Ammon's horn (tissue), 1 donor: ENCODE data around the gene OSBP2.

Source experiments
- DNase-seq: peaks from one replicate; pipeline ENCODE4 v3.0.0-alpha.2; 2016; ENCODE audit warnings: low spot score

Gene OSBP2

GRCh38 chr22:30810105-30810504 is 115.4 kb downstream of the OSBP2 start:
- no peak for DNase-seq

- no peak for DNase-seq
These were observed 119.3 kb downstream of the OSBP2 start for GRCh38 chr22:30813936-30814335.

DNA sequence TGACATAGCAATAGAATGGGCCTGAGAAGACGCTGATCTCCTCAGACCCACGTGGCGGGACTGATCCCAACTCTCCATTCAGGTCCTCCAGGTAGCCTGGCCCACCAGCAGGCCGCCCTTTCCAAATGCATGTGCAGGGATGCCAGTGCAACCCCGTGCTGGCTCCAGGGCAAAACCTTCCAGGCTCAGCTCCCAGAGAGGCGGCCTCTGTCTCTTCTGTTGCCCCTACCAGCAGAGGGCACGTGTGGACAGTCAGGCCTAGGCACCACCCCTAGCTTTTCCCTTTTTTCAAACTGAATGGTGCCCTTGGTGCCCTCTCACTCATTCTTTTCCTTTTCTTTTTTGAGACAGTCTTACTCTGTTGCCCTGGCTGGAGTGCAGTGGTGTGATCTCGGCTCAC is 121.7 kb downstream of the OSBP2 start:
- no peak for DNase-seq

DNA sequence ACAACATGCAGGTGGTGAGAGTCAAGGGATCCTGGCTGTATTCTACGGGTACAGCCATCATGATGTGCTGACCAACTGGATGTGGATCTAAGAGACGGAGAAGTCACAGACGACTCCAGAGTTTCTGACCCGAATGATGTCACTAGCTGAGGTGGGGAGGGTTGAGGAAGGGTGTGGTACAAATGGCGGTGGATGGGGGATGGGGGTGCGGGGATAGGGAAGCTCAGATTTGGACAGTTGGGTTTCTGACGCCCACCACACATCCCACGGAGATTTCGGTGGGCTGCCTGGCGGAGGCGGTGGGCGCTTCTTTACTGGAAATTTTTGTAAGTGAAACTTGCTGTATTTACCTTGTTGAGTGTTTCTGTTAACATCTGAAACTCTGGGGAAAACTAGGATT is 126.7 kb downstream of the OSBP2 start:
- no peak for DNase-seq

DNA sequence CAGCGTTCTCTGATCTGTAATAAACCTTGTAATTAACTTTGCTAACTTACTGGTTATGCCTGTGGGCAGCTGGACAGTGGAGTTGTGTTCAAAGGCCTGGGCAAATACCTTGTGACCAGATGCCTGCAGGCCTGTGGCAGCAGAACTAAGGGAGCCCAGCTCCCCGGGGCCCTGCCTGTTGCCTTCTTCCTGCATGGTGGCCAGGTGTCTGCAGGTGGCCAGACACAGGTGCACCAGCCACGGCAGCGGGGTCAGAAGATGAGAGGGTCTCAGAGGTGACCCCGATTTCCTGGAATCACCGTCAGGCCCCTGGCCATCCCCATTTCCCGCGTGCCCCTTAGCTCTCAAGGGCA is 127.2 kb downstream of the OSBP2 start:
- DNase-seq = no peak

GRCh38 chr22:30822216-30823014 is 127.7 kb downstream of the OSBP2 start:
- no peak for DNase-seq

GRCh38 chr22:30823015-30823370 is 128.3 kb downstream of the OSBP2 start:
- no peak for DNase-seq

DNA sequence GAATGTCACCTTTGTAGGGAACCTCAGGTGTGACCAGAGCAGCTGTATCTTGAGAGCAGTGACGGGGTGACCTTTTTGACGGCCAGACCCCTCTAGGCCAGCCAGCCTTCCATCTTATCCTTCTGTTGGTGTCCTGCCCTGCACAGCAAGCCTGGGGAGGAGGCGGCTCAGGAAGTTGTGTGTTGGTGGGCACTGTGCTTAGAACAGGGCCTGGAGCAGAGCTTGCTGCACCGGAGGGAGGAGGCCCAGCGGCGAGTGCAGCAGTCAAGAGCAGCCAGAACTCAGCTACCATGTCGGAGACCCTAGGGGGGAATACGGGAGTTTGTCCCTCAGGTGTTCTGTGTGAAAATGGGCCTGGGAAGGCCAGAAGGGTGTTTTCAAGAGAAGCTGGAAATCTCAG is 129.4 kb downstream of the OSBP2 start:
- DNase-seq = no peak

DNA sequence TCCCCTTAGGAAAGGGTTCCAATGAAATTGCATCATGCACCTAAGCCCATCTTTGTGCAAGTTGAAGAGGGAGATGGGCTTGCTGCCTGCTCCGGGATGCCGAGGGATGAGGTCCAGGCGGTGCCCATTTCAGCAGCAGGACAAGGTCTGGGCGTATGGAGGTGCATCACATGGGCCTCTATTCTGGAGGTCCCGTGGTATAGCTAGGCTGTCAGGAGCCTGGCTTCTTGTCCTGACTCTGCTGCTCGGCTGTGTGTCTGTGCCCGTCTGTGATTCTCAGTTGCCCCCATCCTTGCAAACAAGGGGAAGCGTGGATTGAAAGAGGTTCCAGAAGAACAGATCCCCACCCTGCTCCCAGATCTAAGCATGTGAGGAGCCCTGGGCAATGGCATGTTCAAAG is 130.0 kb downstream of the OSBP2 start:
- no peak for DNase-seq

- no peak for DNase-seq
These were observed 131.2 kb downstream of the OSBP2 start for GRCh38 chr22:30825711-30826505.

DNA sequence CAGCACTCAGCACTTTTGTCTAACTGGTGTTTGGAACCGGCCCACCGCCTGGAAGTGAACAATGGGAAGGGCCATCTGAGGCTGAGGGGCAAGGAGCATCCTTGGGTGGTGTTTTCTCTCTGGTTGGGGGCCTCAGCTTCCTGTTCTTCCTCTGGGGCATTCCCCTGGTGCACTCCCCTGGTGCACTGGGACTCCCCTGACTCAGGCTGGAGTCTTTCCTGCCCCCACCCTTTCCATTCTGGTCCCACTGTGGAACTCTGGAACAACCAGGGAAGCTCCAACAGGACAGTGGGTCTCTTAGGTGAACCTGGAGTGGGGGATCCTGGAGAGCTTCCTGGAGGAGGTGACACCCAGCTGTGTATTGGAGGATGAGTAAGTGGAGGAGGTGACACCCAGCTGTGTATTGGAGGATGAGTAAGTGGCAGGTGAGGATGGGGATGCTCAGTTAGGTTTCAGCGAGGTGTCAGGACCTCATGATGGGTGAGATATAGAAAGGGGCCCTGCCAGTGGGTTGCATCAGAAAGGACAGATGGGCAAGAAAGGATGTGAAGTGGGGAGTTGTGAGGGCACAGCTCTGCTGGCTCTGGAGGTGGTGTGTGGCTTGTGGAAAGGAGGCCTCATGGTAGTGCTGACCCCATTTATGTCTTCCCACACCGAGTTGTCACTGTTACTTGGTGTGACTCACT is 132.1 kb downstream of the OSBP2 start:
- no peak for DNase-seq

DNA sequence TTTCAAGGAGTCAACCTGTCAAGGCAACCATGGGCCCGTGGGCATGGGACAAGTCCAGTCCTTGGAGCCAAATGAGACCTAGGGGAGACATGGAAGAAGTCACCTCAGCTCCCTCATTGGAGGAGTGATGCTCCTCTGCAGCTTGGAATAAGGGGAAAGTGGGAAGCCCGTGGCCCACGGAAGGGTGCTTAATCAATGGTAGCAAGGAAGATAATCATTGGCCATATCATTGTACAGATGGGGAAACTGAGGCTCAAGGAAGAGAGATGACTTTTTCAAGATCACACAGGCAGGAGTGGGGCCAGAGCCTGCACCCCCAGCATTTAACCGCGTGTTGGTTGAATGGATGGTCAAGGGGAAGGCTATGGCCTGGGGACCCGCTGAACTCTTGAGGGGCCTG is 133.0 kb downstream of the OSBP2 start:
- DNase-seq = no peak

DNA sequence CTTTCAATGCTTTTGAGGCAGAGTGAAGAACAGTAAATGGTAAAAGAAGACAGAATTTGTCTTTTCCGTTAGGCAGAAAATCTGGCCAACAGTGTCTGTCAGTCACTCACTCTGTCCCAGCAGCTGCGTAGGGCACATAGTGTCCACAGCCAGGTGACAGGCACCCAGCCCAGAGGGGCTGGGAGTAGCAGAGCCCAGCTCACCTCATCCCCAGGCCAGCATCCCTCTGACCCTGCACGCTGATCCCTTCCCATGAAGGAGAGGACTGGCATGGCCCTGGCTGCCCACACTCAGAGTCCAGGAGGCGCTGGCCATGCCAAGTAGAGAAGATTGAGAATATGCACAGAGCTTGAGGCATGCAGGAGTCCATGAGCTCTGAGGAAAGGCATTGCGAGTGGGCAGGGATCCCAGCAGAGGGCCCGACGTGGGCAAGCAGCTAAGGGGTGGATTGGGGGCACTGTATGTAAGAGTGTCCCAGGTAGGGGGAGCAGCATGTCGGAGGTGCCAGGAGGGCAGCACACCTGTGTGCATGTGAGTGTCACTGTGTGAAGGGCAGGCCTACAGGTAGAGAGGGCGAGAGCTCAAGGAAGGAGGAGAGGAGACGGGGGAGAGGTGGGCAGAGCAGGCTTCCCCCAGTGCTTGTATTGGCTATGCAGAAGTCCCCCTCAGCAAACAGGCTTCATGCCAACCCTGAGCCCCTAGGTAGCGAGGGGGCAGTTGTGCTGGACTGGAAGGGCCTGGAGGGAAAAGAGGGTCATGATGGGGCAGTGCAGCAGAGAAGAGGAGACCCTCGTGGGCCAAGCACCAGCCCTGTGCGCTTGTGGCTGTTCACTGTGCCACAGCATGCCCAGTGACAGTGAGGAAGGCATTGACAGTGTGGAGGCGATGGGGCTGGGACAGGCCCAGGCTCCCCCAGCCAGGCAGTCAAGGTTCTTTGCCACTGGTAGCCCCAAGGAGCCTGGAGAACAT is 133.8 kb downstream of the OSBP2 start:
- no peak for DNase-seq

- no peak for DNase-seq
These were observed 135.4 kb downstream of the OSBP2 start for GRCh38 chr22:30829901-30830550.

- no peak for DNase-seq
These were observed 136.2 kb downstream of the OSBP2 start for GRCh38 chr22:30830907-30831306.

DNA sequence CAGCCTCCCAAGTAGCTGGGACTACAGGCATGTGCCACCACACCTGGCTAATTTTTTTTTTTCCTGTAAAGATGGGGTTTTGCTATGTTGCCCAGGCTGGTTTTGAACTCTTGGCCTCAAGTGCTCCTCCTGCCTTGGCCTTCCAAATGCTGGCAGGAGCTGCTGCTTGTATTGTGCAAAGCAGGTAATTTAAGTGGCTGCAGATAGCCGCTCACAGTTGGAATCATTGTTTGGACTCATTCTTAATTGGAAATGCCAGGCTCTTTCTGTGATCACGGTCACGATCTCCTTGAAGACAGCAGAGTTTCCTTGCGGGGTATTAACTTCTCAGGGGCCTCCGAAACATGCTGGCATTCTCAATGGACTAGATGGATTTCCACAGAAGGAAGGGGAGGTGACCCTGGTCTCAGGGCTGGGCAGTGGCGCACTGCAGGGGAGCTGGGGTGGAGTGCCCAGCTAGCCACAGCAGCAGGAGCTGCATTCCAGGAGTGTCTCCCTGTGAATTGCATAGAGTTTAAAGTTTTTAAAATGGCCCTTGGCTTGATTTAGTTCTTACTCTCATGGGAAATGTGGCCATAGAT is 137.8 kb downstream of the OSBP2 start:
- no peak for DNase-seq

DNA sequence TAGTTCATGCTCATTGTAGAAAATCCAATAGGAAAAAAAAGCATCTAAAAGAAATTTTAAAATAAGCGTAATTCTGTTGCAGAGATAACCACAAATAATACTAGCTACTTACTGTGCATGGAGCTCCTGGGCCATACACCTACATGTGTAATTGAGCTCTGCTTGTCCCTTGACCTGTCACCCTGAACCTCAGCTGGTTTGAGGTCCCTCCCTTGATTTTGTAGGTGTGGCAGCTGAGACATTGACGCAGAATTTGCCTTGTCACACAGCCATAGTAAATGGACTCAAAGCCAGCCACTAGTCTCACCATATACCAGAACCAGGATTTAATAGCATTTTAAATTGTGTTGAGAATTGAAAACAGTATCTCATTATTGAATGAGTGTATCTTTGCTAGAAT is 138.6 kb downstream of the OSBP2 start:
- DNase-seq = no peak

GRCh38 chr22:30837531-30837930 is 142.9 kb downstream of the OSBP2 start:
- peak; percentile 63 for DNase-seq

DNA sequence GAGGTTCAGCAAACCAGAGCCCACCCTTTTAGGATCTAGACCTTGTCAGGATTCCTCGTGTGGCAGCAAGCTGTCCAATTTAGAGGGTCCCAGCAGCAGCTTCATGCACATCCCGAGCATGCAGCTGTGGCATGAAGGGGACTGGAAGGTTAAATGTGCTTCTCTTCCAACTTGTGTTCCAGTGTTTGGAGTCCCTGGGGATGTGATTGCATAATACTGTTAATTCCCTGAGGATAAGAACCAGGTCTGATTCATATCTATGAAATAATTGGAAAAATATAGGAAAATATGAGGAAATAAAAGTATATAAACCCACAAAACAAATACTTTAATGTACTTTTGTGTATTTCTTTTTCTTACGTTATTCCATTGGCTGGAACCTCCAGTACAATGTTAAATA is 143.4 kb downstream of the OSBP2 start:
- no peak for DNase-seq

DNA sequence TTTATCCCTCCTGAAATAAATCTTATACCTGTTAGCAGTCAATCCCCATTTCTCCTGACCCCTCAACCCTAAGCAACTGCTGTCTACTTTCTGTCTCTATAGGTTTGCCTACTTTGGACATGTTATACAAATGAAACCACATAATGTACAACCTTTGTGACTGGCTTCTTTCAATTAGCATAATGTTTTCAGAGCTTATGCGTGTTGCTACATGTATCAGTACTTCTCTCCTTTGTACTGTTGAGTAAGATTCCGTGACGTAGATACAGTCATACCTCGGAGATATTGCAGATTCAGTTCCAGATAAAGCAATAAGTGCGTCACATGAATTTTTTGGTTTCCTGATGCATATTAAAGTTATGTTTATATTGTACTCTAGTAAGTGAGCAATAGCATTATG is 146.6 kb downstream of the OSBP2 start:
- no peak for DNase-seq

GRCh38 chr22:30843245-30843644 is 148.6 kb downstream of the OSBP2 start:
- no peak for DNase-seq
